Body of pancreas (tissue), 4 donors: ENCODE data around the gene SRGAP1. TPM values are rescaled to one million over a fixed set of nuclear protein-coding genes. Genes with fewer than 3 reads are reported as not detected.

ENCODE experiments used
- ATAC-seq: fragments of 150-250 bp; one replicate; pipeline ENCODE4 v1.9.1; 2016
- DNase-seq, 4 donors: peaks; one replicate each; pipeline ENCODE4 v3.0.0-alpha.2; 2019
- H3K27ac ChIP-seq, 4 donors: fragments of 200-600 bp; sonication (generic); 1 replicate in 3 of 4; 2 replicates in 1 of 4; pipeline versions ENCODE4 v1.5.1 to v1.6.1; 2016 to 2019; ENCODE audit warnings: mild to moderate bottlenecking in 1 of 4, mixed read lengths in 1 of 4, moderate library complexity in 1 of 4
- H3K27me3 ChIP-seq, 2 donors: fragments of 200-600 bp; sonication (generic); one replicate each; pipeline ENCODE4 v1.6.0; 2016; ENCODE audit warnings: mild to moderate bottlenecking in 1 of 2
- H3K36me3 ChIP-seq, 2 donors: fragments of 200-600 bp; sonication (generic); replicated peaks in 1 of 2; 2 replicates each; pipeline ENCODE4 v1.5.1; 2016; ENCODE audit warnings: low read depth in 2 of 2; ENCODE audit not compliant: insufficient read depth in 1 of 2
- H3K4me1 ChIP-seq: fragments of 200-600 bp; sonication (generic); one replicate; pipeline ENCODE4 v1.6.0; 2016
- H3K4me3 ChIP-seq, 2 donors: fragments of 200-600 bp; sonication (generic); 1 replicate in 1 of 2; 2 replicates in 1 of 2; pipeline ENCODE4 v1.5.1; 2016 to 2019
- H3K9me3 ChIP-seq, 3 donors: fragments of 200-600 bp; sonication (generic); 1 replicate in 2 of 3; 2 replicates in 1 of 3; pipeline ENCODE4 v1.5.1; 2016
- CTCF ChIP-seq, 7 experiments: fragments of 450-650 bp in 4 of 7; fragments of 200-600 bp in 3 of 7; sonication (generic) in 3 of 7; IDR thresholded peaks; one replicate each; pipeline ENCODE4 v1.5.1; 2016 to 2019; ENCODE audit warnings: antibody characterized with exemption in 7 of 7
- POLR2A ChIP-seq, 3 donors: fragments of 450-650 bp; IDR thresholded peaks; one replicate each; pipeline ENCODE4 v1.6.1; 2016; ENCODE audit warnings: antibody characterized with exemption in 3 of 3, mild to moderate bottlenecking in 2 of 3
- WGBS, 2 donors: methylation state at CpG; one replicate each; pipeline ENCODE4 v1.1.5; 2017; 5-methylcytosine and 5-hydroxymethylcytosine counted together
- intact Hi-C: fragments of 100-400 bp; cut with DNase I; formaldehyde crosslinking; loops from one replicate; pipeline ENCODE4 v1.15.1; 2023
- total RNA-seq, 2 donors: library from RNA; depleted of rRNA; stranded (reverse); fragments of >200 nt; gene quantifications; one replicate each; pipeline ENCODE4 v1.1.0, GENCODE V29; 2016

The SRGAP1 gene
- total RNA-seq, 2 donors from 2014 or later: 8.8 to 14.8 TPM

GRCh38 chr12:63900922-63901793, 56.7 kb downstream of the SRGAP1 start:
- Histone ChIP-seq H3K4me3 (no peak overlapping the region), H3K9me3 (no peaks in the 10 kb centered on the region), H3K27ac (peak overlapping the region in 3 of 4 donors; percentile 34 to 59 (median 43)), H3K36me3 (no peaks in the 10 kb centered on the region), H3K27me3 (no peaks in the 10 kb centered on the region), H3K4me1 (peaks cover 51% of the 10 kb centered on the region)
- 35 to 37% methylated on average over 2 of the region's 2 CpGs for WGBS, 2 donors
- DNase-seq (peak in 2 of 4 donors; percentile 30 to 50), ATAC-seq (no peak)
- TF ChIP-seq CTCF (IDR thresholded peaks at IDR 0.05) (no peak), POLR2A (IDR thresholded peaks at IDR 0.05) (no peak)
- intact Hi-C loops: no loop called here

- TF ChIP-seq POLR2A (IDR thresholded peaks at IDR 0.05) (no peak), CTCF (IDR thresholded peaks at IDR 0.05) (no peak)
- no peaks in the 10 kb centered on the region for H3K36me3 ChIP-seq
- no peaks in the 10 kb centered on the region for H3K27me3 ChIP-seq
- DNase-seq (no peak), ATAC-seq (no peak)
- H3K27ac ChIP-seq: no peak overlapping the region
- no peaks in the 10 kb centered on the region for H3K9me3 ChIP-seq
- intact Hi-C loops: no loop called here
- WGBS, 2 donors: 83 to 91% methylated on average over 4 of the region's 4 CpGs
- H3K4me1 ChIP-seq: peaks cover 30% of the 10 kb centered on the region
- H3K4me3 ChIP-seq: no peak overlapping the region
Measured at GRCh38 chr12:63904653-63905052, 60.2 kb downstream of the SRGAP1 start.

GRCh38 chr12:63905544-63905943, 61.0 kb downstream of the SRGAP1 start:
- DNase-seq (no peak), ATAC-seq (no peak)
- Histone ChIP-seq H3K27ac (no peak overlapping the region), H3K4me1 (peaks cover 27% of the 10 kb centered on the region), H3K36me3 (no peaks in the 10 kb centered on the region), H3K9me3 (no peaks in the 10 kb centered on the region), H3K4me3 (no peak overlapping the region), H3K27me3 (no peaks in the 10 kb centered on the region)
- TF ChIP-seq POLR2A (IDR thresholded peaks at IDR 0.05): no peak
- intact Hi-C loops: no loop called here
- 84 to 94% methylated on average over 4 of the region's 4 CpGs for WGBS, 2 donors

GRCh38 chr12:63906876-63907275, 62.4 kb downstream of the SRGAP1 start:
- no peak for TF ChIP-seq CTCF (IDR thresholded peaks at IDR 0.05)
- TF ChIP-seq POLR2A (IDR thresholded peaks at IDR 0.05): no peak
- intact Hi-C loops: no loop called here
- Histone ChIP-seq H3K27ac (no peak overlapping the region), H3K4me3 (no peak overlapping the region), H3K36me3 (no peaks in the 10 kb centered on the region), H3K27me3 (no peaks in the 10 kb centered on the region), H3K9me3 (no peaks in the 10 kb centered on the region), H3K4me1 (peaks cover 13% of the 10 kb centered on the region)
- no peak for ATAC-seq
- no peak for DNase-seq
- WGBS, 2 donors: 90 to 94% methylated on average over 1 of the region's 1 CpG

- intact Hi-C loops: no loop called here
- H3K27me3 ChIP-seq: no peaks in the 10 kb centered on the region
- H3K36me3 ChIP-seq: no peaks in the 10 kb centered on the region
- no peak for ATAC-seq
- 82 to 89% methylated on average over 2 of the region's 2 CpGs for WGBS, 2 donors
- H3K9me3 ChIP-seq: no peaks in the 10 kb centered on the region
- H3K4me1 ChIP-seq: peaks cover 11% of the 10 kb centered on the region
- no peak overlapping the region for H3K4me3 ChIP-seq
- no peak overlapping the region for H3K27ac ChIP-seq
- no peak for TF ChIP-seq CTCF (IDR thresholded peaks at IDR 0.05)
- TF ChIP-seq POLR2A (IDR thresholded peaks at IDR 0.05): no peak
- no peak for DNase-seq
Measured at GRCh38 chr12:63907561-63907960, 63.1 kb downstream of the SRGAP1 start.
